GM18867 (cell line): ENCODE results near the gene MEF2D.

ENCODE experiments used
- ATAC-seq: cut with Tn5 transposase; IDR thresholded peaks from one replicate; pipeline ENCODE4 v1.9.1; 2021; ENCODE audit warnings: mild to moderate bottlenecking, moderate library complexity; ENCODE audit not compliant: unreplicated experiment

Gene MEF2D

DNA sequence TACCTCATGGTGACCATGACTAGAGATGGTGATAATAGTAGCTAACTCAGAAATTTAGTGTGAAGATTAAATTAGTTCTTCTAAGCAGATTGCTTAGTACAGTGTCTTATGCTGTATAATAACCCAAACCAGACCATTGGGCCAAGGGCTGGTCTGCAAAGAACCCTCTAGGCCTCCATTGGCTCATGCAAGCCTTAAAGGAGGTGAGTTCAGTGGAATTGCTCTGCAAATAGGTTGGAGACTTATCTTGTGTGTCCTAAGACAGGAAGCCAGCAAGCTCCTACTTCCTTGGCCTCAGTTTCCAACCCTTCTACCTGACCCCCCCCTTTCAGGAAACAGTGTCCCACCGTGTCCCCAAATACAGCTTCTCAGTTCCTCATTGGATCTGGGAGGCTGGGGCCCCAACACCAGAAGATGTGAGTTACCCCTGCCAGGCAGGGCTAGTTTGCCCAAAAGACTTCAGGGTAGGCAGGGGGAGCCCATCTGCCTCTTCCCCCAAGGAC, 1.9 kb upstream of the MEF2D start:
- no peak for ATAC-seq

DNA sequence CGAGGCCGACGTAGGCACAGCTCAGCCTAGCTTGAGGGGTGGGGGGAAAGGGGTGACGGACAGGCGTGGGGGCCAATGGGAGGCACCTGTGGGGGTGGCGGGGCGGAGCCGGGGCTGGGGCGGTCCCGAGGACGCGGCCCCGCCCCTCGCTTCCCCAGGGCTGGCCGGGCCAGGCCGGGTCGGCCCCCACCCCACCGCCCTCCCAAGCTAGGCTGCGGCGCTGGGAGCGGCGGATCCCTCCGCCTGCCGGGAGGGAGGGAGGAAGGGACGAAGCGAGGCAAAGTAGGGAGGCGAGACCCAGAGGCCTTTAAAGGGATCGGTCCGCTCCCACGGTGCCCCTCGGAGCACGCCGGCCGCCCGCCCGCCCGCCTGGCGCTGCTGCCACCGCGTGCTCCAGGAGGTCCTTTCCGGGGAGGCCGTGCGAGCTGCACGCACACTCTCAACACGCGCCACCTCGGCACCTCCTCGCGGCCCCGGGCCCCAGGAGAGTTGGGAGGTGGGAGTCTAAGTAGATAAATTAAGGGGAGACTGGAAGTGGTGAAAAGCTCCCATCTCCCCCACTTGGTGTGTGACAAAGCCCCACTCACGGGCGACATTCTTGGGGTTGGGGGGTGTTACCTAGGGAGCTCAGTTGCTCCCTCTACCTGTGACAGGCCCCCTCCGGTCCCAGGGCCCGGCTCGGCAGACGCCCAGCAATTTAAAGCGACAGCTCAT, 375 bp upstream of the MEF2D start:
- ATAC-seq: peak; percentile 49

DNA sequence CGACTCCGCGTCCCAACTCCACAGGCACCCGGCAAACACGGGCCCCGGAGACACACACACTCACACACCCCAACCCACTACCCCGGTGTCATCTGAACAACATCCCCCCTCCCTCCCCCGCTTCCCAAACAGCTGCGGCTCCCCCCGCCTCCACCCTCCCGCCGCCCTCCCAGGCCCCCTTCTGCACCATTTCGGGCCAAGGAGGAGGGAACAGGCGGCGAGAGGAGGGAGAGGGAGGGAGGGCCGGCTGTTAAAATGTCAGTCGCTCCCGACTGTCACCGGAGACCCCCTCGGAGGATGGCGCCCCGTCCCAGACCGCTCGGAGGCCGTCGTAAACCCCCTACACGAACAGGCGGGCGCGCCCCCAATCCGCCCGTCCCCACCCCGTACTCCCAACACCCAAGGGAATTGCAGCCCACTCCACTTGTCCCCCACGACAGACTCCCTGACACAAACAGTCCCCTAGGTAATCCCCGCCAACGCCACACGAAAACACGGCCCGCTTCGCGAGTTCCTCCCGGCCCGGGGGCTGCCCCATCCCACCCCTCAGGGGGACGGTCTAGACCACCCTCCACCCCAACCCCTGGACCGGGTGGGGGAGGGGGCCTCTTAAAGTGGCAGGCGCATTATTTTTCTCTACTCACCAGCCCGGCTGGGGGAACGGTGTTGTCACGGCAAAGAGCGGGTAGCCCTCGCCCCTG, 583 bp downstream of the MEF2D start:
- no peak for ATAC-seq

DNA sequence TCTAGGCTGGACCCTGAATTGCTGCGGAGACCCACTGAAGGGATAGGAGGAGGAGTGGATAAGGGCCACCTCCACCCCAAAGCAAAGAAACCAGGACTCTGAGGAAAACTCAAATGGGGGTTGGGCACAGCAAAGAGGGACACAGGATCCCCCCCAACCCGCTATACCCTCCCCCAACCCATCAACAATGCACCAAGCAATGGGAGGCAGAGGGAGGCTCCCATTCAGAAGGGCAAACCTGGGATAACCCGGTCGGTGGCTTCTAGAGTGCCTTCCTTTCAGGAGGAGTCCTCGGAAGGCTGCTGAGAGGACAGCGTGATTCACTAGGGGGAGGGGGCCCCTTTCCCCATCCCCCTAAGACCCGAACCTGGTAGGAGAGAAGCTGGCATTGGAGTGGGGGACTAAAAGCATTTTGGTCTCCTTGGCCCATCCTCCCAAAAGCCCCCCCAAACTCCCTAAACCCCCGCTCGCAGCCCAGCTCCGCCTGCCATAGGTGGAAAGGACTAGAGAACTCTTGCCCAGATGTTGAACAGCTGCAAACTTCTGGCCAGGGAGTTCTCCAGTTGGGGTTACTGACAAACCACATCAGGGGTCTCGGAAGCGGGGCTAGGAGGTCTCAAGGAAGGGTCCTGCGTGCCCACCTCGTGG, 1.3 kb downstream of the MEF2D start:
- ATAC-seq: no peak

DNA sequence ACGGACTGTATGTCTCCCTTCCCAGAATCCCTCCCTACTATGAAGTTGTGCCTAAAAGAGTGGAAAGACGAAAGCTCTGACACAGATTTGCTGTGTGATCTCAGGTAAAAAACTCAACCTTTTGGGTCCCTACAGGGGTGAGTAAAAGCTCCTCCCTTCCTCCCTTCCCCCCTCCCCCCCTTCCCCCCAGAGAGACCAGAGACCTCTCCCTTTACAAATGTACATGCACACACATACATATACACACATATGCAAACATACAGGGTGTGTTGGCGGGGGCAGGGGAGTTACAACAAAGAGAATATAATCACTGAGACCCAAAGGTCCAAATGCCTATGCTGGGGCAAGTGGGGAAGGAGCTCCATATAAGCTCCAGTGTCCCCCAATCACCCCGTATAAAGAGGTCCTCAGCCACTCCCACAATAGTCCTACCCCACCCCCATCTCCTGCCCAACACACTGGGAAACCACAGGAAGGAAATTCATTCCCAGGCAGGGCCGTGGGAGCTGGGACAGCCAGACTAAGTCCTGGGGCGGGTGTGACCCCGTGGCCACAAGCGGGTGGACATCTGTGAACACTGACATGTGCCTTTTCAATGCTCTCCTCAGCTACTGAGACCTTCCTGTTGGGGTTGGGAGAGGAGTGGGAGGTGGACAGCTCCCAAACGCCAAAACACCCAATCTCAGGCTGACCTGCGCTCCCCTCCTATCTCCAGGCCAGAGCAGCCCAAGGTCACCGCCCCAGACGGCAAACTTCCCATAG, 2.0 kb downstream of the MEF2D start:
- no peak for ATAC-seq

DNA sequence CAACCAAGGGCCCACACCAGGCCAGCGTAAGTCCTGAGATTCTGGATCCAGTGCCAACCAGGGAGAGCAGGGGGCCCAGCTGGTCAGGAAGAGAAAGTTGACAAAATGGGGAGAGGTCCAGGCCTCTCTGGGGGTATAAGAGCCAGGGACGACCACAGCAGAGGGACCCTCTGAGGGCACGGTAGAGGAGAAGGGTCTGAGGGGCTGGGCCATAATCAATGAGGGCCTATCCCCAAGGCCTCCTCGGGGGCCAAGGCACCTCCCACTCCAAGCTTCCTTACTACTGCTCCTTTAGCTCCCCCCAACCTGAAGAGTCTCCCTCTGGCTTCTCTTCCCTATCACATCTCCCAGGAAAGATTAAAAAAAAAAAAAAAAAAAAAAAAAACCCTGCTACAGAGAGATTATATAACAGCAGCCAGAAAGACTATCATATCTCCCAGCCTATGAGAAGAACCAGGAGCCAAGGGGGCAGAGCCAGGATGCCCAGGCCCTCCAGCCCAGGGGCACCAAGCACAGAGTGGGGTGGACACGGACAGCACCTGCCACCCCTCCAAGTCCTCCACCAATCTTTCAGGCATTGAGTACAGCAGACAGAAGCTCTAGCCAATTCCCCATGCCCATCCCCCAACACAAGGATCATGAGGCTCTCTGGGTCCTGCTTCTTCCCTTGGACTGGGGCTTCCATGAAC, 2.7 kb downstream of the MEF2D start:
- no peak for ATAC-seq

DNA sequence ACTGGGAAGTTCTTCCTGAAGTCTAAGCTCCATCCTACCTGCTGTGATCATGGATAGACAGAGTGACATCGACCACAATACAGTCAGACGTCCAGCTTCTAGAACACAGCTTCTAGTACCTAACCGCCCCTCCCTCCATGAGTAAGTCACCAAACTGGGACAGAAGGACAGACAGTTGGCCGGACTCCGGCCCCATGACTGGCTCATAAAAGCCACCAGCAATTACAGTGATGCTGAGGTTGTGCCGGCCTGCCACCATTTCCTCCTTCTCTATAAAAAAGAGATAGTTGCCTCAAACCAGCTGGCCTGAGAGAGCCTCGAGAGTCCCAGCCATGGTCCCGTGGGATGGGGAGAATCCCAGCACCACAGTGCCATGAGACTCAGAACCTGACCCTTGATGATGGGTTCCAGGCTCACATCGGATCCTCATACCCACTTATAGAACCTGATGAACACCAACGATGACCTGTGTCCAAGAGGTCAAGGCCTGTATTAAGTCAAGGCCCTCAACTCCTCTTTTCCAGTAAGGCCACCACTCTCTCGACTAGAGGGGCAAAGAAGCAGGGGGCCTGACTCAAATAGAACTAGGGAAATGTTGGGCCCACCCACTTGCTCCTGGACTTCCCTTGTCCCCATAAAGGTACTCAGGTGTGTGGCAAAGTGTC, 3.4 kb downstream of the MEF2D start:
- no peak for ATAC-seq

DNA sequence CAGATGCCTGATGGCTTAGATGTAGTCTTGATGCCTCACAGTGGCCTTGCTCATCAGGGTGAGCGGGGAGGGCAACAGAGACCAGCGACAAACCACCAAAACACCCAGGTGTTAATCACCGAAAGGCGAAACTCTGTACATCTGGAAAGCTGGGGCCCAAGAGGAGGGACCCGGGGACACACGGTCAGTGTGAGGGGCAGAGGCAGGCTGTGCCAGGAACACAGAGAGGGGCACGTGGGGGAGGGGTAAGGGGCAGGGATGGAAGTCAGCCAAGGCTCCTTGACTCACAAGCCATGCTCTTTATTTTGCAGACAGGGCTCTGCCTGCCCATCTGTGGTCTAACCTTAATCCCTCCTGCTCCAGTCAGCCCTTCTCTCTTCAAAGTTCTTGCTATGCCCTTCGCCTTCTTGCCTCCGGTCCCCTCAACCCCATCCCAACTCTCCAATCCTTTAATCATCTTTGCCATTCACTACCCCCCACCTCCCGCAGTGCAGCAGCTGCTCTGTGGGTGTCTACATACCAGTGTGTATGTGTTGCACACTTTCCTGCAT, 4.3 kb downstream of the MEF2D start:
- ATAC-seq: peak; percentile 26

DNA sequence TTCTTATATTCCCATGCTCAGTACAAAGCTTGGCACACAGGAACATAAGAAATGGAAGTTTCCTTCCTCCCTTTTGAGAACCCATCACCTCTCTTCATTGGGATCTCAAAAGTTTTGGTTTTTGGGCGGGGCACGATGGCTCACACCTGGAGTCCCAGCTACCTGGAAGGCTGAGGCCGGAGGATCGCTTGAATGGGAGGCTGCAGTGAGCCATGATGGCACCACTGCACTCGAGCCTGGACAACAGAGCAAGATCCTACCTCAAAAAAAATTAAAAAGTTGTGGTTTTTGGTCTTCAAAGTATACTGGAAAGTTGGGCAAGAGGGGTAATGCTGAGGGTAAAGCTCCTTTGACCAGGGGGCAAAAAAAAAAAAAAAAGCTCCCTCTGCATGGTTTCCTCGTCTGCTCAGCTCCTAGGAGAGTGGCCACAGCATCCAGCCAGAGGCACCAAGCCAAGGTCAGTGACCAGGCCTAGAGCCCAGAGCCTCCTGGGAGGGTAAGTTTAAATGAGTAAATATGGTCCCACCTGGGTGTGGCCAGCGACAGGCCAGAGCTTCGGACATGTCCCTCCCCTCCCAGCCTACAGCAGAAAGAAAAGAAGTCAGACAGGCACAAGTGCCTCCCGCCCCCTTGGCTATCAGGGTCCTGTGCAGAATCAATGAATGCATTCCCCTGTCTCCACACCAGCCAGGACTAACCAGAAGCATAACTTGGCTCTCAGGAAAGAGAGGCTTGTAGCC, 5.0 kb downstream of the MEF2D start:
- no peak for ATAC-seq

DNA sequence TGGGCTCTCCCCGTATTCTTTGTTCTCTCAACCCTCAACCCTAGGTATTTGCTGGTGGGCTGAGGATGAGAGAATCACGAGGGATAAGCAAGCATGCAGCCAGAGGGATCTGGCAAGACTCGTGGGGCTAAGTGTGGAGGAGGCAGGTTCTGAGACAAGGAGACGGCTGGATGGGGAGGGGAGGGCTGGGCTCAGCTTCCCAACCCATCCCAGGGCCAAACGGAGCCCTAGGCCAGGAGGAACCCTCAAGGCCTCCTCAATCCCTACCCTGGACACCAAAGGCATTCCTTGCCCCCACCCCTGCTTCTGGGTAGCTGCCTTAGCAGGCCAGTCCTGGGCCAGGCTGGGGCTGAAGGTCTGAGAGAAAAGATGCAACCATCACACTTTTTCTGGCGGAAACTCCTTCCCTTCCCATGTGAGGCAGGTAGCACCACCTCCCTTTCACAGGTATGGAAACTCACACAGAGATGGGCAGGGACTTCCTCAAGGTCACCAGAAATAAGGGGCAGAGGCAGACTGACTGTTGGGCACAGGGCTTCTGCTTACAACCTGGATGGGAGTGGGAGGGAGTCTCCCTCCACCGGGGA, 6.2 kb downstream of the MEF2D start:
- no peak for ATAC-seq

DNA sequence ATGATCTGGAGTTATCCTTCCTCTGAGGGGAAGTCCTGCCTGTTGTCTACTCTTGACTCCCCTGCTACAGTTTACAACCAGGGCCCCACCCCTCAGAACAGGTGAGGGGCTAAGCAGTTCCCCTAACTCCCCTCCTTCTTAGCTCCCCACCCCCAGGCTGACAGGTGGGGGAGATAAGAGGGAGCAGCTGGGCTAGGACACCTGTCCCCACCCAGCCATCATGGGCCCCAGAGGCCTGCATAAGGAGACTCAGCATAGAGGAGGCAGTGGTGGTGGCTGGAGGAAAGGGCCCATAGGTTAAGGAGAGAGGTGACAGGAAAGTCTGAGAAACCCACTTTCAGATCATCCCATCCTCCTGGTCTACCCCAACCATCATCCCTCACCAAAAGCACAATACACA, 6.8 kb downstream of the MEF2D start:
- ATAC-seq: no peak

DNA sequence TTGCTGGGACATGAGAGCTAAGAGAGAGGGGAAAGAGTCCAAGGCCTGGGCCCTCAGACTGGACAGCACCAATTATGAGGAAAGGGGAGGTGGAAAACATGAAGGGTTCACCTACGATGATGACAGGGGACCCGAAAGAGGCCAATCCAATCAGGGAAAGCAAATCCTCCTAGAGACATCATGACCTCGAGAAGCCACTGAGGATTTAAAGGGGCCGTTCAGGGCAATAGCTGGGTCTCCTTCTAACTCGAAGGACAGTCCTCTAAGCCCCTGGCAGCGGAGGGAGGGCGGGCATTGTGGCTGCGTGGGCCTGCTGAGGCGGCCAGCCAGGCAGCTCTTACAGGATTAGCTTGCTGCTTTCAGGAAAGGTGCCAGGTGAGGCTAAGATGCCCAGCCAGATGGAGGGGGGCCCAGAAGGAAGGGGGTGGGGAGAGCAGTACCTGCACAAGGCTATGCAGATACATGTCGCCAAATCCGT, 7.4 kb downstream of the MEF2D start:
- ATAC-seq: no peak

DNA sequence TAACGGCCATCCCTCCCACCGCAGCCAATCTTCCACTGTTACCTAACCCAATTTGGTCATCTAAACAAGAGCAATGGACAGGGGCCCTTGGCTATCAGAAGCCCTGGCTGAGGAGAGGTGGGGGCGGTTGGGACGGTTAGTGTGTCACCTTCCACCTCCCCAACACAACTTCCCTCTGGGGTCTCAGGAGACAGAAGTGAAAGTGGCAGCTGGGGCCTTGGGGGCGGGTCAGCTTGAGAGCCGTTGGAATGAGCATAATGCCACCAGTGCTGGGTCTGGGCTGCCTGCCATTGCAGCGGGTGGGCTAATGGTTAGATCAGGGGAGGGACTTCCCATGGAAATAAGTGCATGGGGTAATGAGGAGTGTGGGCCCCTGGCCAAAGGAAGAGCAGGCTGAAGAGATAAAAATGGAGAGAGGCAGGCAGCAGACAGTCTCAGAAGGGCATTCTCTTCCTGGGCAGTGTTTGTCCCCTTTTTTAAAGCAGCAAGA, 7.9 kb downstream of the MEF2D start:
- ATAC-seq: no peak

DNA sequence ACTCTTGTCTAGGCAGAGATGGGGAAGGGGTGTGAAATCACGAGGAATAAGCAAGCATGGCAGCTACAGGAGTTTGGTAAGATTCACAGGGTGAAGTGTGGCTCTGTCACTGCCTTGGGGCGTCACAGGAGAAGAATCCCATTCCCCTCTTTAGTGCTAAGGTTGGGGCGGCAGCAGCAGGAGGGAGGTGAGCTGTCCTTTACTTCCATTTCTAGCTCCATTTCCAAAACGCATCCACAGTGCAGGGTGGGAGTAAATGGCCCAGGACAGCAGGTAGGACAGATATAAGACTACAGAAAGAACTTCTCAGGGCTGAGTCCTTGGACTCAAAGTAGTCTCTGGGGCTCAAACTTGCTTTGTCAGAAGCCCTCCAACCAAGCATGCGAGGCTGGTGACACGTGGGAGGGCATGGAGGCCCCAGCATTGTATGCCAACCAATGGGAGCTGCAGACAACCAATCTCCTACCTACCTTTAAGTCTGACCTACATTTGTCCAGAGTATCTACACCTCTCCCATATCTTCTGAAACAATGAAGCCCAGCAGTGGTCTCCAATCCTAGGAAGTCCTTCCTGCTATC, 8.5 kb downstream of the MEF2D start:
- no peak for ATAC-seq

DNA sequence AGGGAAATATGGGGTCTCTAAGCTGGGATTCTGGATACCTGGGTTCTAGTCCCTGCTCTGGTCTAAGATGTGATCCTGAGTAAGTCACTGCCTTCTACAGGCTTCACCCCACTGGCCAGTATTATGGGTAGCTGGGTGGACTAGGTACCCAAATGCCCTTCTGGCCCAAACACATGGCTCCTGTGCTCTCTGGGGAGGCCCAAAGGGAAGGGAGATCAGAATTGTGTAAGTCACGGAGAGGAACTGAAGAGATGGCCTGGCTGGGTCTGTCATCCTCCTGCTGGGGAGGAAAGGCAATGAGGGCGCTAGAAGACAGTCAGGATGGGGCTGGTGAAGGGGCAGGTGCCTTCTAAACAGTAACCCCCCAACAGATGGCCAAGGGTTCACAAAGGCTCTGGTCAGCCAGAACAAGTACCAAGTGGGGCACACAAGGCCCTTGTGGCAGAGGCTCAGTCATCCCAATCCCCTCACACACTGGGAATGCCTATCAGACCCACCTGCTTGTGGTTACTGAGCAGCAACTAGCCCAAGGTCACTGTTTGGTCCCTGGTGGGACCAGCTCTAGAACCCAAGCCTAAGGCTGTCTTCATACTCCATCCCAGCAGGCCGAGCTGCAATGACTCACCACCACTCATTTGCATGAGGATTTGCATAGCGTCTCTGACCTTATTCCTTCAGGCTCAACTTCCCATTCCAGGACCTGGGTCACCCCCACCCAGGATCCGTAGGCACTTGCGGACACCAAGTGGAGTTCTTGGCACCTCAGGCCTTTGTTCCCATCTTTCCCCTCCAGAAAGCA, 9.2 kb downstream of the MEF2D start:
- ATAC-seq: no peak

DNA sequence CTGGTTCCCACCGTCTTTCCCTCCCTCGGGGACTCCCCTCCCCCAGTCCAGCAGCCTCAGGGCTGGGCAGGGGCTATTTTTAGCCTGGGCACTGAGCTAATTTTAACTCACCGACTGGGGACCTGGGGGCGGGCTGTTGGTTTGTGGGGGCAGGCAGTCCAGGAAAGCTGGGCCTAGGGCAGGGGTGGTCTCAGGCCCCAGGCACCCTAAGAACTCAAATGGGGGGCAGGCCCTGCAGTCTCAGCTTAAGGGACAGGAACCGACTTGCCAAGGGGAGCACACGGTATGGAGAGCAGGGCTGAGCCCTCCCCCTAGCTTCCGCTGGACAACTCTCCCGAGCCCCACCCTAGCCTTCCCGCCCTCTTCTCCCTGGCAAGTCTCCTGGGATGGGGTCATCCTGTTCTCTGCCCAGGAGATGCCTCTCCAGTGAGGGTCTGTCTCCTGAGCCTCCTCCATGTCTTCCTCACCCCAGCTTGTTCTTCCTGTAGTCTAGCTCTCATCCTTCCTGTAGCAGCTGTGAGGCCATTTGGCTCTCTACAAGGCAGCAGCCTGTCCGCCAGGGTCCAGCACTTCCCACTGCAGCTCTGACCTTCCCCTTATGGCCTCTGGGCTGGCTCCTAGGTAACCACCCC, 10.1 kb downstream of the MEF2D start:
- no peak for ATAC-seq

DNA sequence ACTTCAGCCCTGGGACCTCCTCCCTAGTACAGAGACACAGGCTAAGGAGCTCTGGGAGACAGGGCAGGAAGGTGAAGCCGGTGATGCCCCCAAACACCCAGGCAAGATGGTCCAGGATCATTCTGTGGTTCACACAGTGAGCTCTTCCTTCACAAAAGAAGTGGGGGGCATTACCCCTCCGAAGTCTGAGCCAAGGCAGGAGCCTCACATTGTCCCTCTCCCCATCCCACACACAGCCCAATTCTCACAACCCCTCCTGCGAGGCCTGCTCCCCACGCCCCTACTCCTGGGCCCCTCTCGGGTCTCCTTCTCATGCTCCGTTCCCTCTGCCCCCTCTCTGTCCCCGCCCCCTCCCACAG, 10.7 kb downstream of the MEF2D start:
- no peak for ATAC-seq
